GM10266 (cell line): Measurements from ENCODE around the gene HDAC7.
A peak's percentile ranks its signal among the peaks of the same experiment; 100 is the strongest.

Source experiments
- DNase-seq: peaks from one replicate; pipeline ENCODE4 v3.0.0; 2012; ENCODE audit errors: extremely low spot score
- CTCF ChIP-seq: IDR thresholded peaks from 2 replicates; pipeline ENCODE4 v1.5.1; 2012; ENCODE audit warnings: mild to moderate bottlenecking, low read depth; ENCODE audit not compliant: control insufficient read depth, insufficient read depth; ENCODE audit errors: missing control alignments

The HDAC7 gene

GRCh38 chr12:47757364-47757839 is 62.3 kb downstream of the HDAC7 start:
- no peak for DNase-seq
- no peak for TF ChIP-seq CTCF

GRCh38 chr12:47755655-47756562 is 63.8 kb downstream of the HDAC7 start:
- no peak for TF ChIP-seq CTCF
- DNase-seq: peak; percentile 84

- DNase-seq: no peak
Measured at GRCh38 chr12:47754881-47755280, 64.8 kb downstream of the HDAC7 start.

GRCh38 chr12:47754126-47754525 is 65.6 kb downstream of the HDAC7 start:
- DNase-seq: no peak
- no peak for TF ChIP-seq CTCF

More at GRCh38 chr12:47754881-47755280, 64.8 kb downstream of the HDAC7 start:
- no peak for TF ChIP-seq CTCF

GRCh38 chr12:47753021-47754001 is 66.4 kb downstream of the HDAC7 start:
- DNase-seq: no peak
- no peak for TF ChIP-seq CTCF

- no peak for DNase-seq
- no peak for TF ChIP-seq CTCF
Measured at GRCh38 chr12:47752552-47752951, 67.2 kb downstream of the HDAC7 start.
